K562 treated with DMSO at 1 percent for 4 hours (cell line): ENCODE measurements around the gene HBEGF. TPM values are rescaled to one million over a fixed set of nuclear protein-coding genes. Genes with fewer than 3 reads are reported as not detected.

Experiments
- total RNA-seq: library from RNA; unstranded; fragments of 300-600 nt; gene quantifications from 2 replicates; pipeline ENCODE4 v1.2.3, GENCODE V29; 2022; ENCODE audit not compliant: insufficient read depth

Gene HBEGF, protein sequence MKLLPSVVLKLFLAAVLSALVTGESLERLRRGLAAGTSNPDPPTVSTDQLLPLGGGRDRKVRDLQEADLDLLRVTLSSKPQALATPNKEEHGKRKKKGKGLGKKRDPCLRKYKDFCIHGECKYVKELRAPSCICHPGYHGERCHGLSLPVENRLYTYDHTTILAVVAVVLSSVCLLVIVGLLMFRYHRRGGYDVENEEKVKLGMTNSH
- 1.8 and 3.2 TPM in 2 replicates for total RNA-seq

DNA sequence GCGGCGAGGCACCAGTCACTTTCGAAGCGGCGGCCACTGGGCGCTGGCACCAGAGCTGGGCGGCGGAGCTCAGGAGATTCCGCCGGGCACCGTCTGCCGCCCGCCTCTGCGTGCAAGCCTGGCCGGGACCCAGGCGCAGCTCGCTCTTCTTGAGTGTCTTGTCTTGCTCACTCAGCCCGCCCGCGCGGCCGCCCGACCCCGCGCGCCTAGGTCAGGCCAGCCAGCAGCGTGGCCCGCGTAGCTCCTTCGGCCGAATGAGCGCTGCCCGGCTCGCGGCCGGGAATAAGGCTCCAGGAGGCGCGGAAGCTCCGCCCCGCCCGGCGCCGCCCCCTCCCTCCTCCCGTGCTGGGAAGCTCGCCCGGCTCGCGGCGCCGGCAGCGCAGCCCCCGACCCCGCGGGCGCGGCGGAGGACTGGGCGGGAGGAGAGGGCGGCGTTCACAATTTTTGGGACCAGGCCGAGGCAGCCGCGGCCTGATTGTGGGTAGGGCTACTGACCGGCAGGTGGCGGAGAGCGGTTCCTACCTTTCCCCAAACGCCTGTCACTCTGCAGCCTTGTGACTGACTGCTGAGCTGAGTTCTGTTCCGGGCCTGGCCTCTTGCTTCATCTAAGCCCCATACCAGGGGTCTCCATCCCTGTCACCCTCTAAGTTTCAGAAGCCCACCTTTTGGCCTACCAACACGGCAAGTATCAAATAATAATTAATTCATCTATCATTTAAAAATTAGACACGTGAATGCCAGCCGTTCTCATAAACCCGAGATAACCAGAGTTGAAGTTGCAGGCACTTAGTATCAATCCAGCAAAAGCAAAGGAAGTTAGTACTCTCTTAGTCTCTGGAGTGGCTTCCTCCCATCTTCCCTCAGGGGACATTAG is at the start of gene HBEGF:
Gene HBEGF (minus strand): TSS at position 256 of the 874 bp plus-strand sequence. CDS start 275 bp downstream, outside the sequence.

DNA sequence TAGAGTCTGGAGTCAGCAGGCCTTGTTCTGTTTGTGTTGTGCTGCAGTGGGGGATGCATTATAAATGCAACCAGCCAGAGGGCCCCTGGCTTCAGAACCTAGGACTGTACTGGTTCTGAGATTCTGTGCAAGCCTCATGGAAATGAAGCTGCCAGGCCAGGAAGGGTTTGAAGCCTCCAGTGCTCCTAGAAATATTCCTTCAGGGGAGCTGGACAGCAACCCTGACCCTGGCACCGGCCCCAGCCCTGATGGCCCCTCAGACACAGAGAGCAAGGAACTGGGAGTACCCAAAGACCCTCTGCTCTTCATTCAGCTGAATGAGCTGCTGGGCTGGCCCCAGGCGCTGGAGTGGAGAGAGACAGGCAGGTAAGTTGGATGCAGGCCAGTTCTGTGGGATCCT is 13.7 kb upstream of the HBEGF start, which contains the start of gene SLC4A9:
Gene SLC4A9 (plus strand): TSS at position 94 of the 400 bp plus-strand sequence. CDS start 43 bp downstream, at position 137.

DNA sequence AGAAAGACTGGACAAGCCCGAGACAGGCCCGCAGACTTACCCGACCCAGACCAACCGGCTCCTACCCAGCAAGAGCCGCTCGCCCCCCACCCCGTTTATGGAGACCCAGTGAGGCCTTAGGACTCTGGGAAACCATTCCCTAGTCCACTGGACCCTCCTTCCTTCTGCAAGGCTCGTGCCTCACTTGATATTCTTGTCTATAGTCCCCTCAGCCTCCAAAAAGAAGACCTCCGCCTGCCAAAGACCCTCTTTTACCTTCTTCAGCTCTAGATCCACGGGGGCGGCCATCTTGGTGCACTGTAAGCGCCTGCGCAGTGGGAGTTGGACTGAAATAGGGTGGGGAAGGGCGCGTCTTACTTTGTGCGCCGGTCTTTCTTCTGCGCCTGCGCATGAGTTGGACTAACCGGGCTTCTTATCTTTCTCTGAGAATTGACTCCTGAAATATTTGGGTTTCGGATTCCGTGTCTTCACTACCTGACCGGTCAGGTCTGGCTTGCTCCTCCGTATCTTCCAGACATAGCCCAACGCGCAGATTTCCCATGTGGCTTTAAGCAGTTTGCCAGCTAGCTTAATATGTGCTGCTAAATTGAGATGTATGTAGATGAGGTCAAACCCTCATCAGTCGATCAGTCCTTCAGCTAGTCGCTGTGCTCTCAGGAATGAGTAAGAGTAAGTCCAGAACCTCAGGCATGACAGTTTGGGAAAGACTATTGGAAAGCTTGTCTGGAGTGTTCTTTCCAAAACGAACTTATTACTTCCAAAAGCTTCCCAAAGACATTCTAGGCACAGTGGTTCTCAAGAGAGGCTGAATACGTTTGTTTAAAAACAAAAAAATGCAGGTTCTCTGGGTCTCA is 43.4 kb downstream of the HBEGF start, which contains the start of gene PFDN1:
Gene PFDN1 (minus strand): TSS at position 316 of the 854 bp plus-strand sequence. CDS start 28 bp downstream, at position 288.

Other genes starting within 250 kb of the HBEGF start
- 9.2 and 14.4 TPM in 2 replicates for gene PURA, start 232.5 kb downstream of the HBEGF start, total RNA-seq
- gene IGIP, start 220.7 kb downstream of the HBEGF start, total RNA-seq = 1.0 and 1.9 TPM in 2 replicates
- 125 and 133 TPM in 2 replicates for gene CYSTM1, start 171.4 kb downstream of the HBEGF start, total RNA-seq
- gene PFDN1, start 43.5 kb downstream of the HBEGF start, total RNA-seq = 51.6 and 60.8 TPM in 2 replicates
- gene SLC4A9, start 13.6 kb upstream of the HBEGF start, total RNA-seq = not detected in 2 replicates
- gene ANKHD1, start 55.2 kb upstream of the HBEGF start, total RNA-seq = 44.4 and 57.4 TPM in 2 replicates
- gene EIF4EBP3, start 201.1 kb upstream of the HBEGF start, total RNA-seq = 5.1 and 5.3 TPM in 2 replicates
- gene SRA1, start 210.9 kb upstream of the HBEGF start, total RNA-seq = 24.8 and 27.5 TPM in 2 replicates
- 8.4 and 9.2 TPM in 2 replicates for gene APBB3, start 218.0 kb upstream of the HBEGF start, total RNA-seq
- 110 and 118 TPM in 2 replicates for gene SLC35A4, start 218.2 kb upstream of the HBEGF start, total RNA-seq